Neural cell (in vitro differentiated cells): ENCODE results near the gene RIMKLB.

Source experiments
- CTCF ChIP-seq: fragments of 450-650 bp; IDR thresholded peaks from 2 replicates; pipeline ENCODE4 v1.5.1; 2014; ENCODE audit warnings: antibody characterized with exemption, mild to moderate bottlenecking, moderate library complexity; ENCODE audit not compliant: poor library complexity, severe bottlenecking
- EP300 ChIP-seq: fragments of 450-650 bp; conservative IDR thresholded peaks from 2 replicates; pipeline ENCODE4 v1.6.1; 2014; ENCODE audit warnings: antibody characterized with exemption, mild to moderate bottlenecking, moderate library complexity; ENCODE audit not compliant: poor library complexity, severe bottlenecking

DNA sequence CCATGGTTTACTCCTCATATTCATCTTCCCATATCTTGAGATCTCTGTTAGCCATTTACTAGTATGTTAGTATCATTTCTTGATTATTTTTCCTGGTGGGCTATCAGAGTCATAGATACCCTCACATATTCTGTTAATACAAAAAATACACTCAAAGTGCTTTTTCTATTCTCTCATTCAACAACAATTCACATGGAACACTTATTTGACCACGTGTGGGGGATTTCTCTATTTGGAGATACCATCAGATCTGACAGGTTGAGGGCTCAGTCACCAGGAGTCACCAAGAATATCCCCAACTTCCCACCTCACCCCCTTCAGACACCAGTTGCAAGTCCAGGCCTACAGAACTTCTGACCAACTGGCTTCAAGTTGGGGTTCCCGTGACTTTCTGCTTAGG is 72.7 kb downstream of the RIMKLB start:
- TF ChIP-seq EP300 (no peak), CTCF (no peak)
